AG10803 (cell line): ENCODE measurements around the gene CFAP43.

Experiments used
- DNase-seq: peaks from one replicate; pipeline ENCODE4 v3.0.0; 2010; ENCODE audit warnings: low read depth
- H3K4me3 ChIP-seq: 2 replicates; pipeline ENCODE4 v1.5.1; 2011; ENCODE audit warnings: mild to moderate bottlenecking, low read length, control low read depth
- CTCF ChIP-seq: conservative IDR thresholded peaks from 2 replicates; pipeline ENCODE4 v1.5.1; 2011; ENCODE audit warnings: mild to moderate bottlenecking, low read length, control low read depth, inconsistent platforms

The CFAP43 gene

GRCh38 chr10:104231784-104232612 lies at the start of gene CFAP43:
TSS of gene CFAP43 (minus strand) at chr10:104232364. CDS start at chr10:104232246, 118 bp downstream.
- H3K4me3 ChIP-seq: peak within 1 kb of the TSS; percentile 89
- peak; percentile 93 for DNase-seq
- TF ChIP-seq CTCF: no peak

- H3K4me3 ChIP-seq: no peak overlapping the region
- TF ChIP-seq CTCF: no peak
- no peak for DNase-seq
These were observed 49.5 kb upstream of the CFAP43 start for GRCh38 chr10:104281694-104282093.

GRCh38 chr10:104279550-104280259 lies 47.5 kb upstream of the CFAP43 start:
- H3K4me3 ChIP-seq: no peak overlapping the region
- TF ChIP-seq CTCF: no peak
- DNase-seq: no peak

- no peak overlapping the region for H3K4me3 ChIP-seq
- no peak for TF ChIP-seq CTCF
- no peak for DNase-seq
These were observed 45.6 kb upstream of the CFAP43 start for GRCh38 chr10:104277785-104278184.

GRCh38 chr10:104276192-104276591 lies 44.0 kb upstream of the CFAP43 start:
- no peak for TF ChIP-seq CTCF
- no peak for DNase-seq
- no peak overlapping the region for H3K4me3 ChIP-seq

GRCh38 chr10:104274762-104275721 lies 42.9 kb upstream of the CFAP43 start:
- DNase-seq: peak; percentile 23
- peak; percentile 79 for TF ChIP-seq CTCF
- peak overlapping the region; percentile 50 for H3K4me3 ChIP-seq
